ENCODE data around the gene RPL21.
"Not testable (repeated sequence)": the region's sequence is repeated elsewhere in the genome, so short reads cannot be mapped to it uniquely, and the experiment has no call there.

The RPL21 gene

GRCh38 chr13:27259831-27260230 lies 8.5 kb downstream of the RPL21 start:
- DNase-seq, result no peak

GRCh38 chr13:27261396-27261795 lies 10.0 kb downstream of the RPL21 start:
- DNase-seq, result no peak

- no peak for DNase-seq
These were observed 12.1 kb downstream of the RPL21 start for GRCh38 chr13:27263438-27263837.

- DNase-seq, result no peak
These were observed 12.8 kb downstream of the RPL21 start for GRCh38 chr13:27264181-27264580.

- no peak for DNase-seq
These were observed 13.3 kb downstream of the RPL21 start for GRCh38 chr13:27264648-27265047.

- DNase-seq, result no peak
These were observed 15.6 kb downstream of the RPL21 start for GRCh38 chr13:27266917-27267316.

- DNase-seq, result no peak
These were observed 16.2 kb downstream of the RPL21 start for GRCh38 chr13:27267596-27267995.

- no peak for DNase-seq
These were observed 17.8 kb downstream of the RPL21 start for GRCh38 chr13:27269114-27269665.

- DNase-seq, result peak; percentile 79
These were observed 19.5 kb downstream of the RPL21 start, which contains the start of gene RASL11A for GRCh38 chr13:27270594-27271520. Gene RASL11A (plus strand): TSS chr13:27270830. CDS start chr13:27270945, 115 bp downstream.

- no peak for DNase-seq
These were observed 20.3 kb downstream of the RPL21 start for GRCh38 chr13:27271570-27272096.

- DNase-seq, result no peak
These were observed 22.5 kb downstream of the RPL21 start for GRCh38 chr13:27273658-27274425.

GRCh38 chr13:27274631-27275030 lies 23.3 kb downstream of the RPL21 start:
- DNase-seq, result no peak

GRCh38 chr13:27276188-27276587 lies 24.8 kb downstream of the RPL21 start:
- no peak for DNase-seq

GRCh38 chr13:27279506-27279905 lies 28.1 kb downstream of the RPL21 start:
- DNase-seq, result no peak

GRCh38 chr13:27280009-27280656 lies 28.8 kb downstream of the RPL21 start:
- no peak for DNase-seq

GRCh38 chr13:27280841-27281240 lies 29.5 kb downstream of the RPL21 start:
- no peak for DNase-seq

- DNase-seq, result no peak
These were observed 30.1 kb downstream of the RPL21 start for GRCh38 chr13:27281420-27281819.

GRCh38 chr13:27283906-27284493 lies 32.6 kb downstream of the RPL21 start:
- no peak for DNase-seq

GRCh38 chr13:27288392-27288791 lies 37.0 kb downstream of the RPL21 start:
- no peak for DNase-seq

GRCh38 chr13:27289011-27289665 lies 37.8 kb downstream of the RPL21 start:
- no peak for DNase-seq

GRCh38 chr13:27290715-27291114 lies 39.4 kb downstream of the RPL21 start:
- no peak for DNase-seq

- not testable (repeated sequence) for DNase-seq
These were observed 40.6 kb downstream of the RPL21 start for GRCh38 chr13:27291967-27292366.
